MM.1S (cell line): Measurements from ENCODE around the gene BAZ1B.

Experiments used
- DNase-seq: peaks from one replicate; pipeline ENCODE4 v3.0.0-alpha.2; 2015
- H2AFZ ChIP-seq: fragments of 300-600 bp; sonication (generic); 2 replicates; pipeline ENCODE4 v1.6.0; 2016; ENCODE audit warnings: antibody characterized with exemption, low read length
- H3F3A ChIP-seq: fragments of 300-600 bp; sonication (generic); 2 replicates; pipeline ENCODE4 v1.6.1; 2016; ENCODE audit warnings: mild to moderate bottlenecking, antibody characterized with exemption, low read length, moderate library complexity, mixed read lengths; ENCODE audit not compliant: insufficient read depth
- H3K27ac ChIP-seq: fragments of 300-600 bp; sonication (generic); 2 replicates; pipeline ENCODE4 v1.5.1; 2016; ENCODE audit warnings: mild to moderate bottlenecking, low read length
- H3K27me3 ChIP-seq: fragments of 300-600 bp; sonication (generic); replicated peaks from 2 replicates; pipeline ENCODE4 v1.6.0; 2016; ENCODE audit warnings: low read length; ENCODE audit not compliant: insufficient read depth
- H3K36me3 ChIP-seq: fragments of 300-600 bp; sonication (generic); replicated peaks from 2 replicates; pipeline ENCODE4 v1.6.1; 2016; ENCODE audit warnings: mild to moderate bottlenecking, low read length, mixed read lengths; ENCODE audit not compliant: insufficient read depth
- H3K4me1 ChIP-seq: fragments of 300-600 bp; sonication (generic); 2 replicates; pipeline ENCODE4 v1.6.1; 2016; ENCODE audit warnings: low read length, mixed read lengths
- H3K4me2 ChIP-seq: fragments of 300-600 bp; sonication (generic); 2 replicates; pipeline ENCODE4 v1.6.0; 2016; ENCODE audit warnings: low read depth, low read length
- H3K4me3 ChIP-seq: fragments of 300-600 bp; sonication (generic); 2 replicates; pipeline ENCODE4 v1.5.1; 2016; ENCODE audit warnings: low read length, mixed read lengths
- H3K79me2 ChIP-seq: fragments of 300-600 bp; sonication (generic); 2 replicates; pipeline ENCODE4 v1.6.1; 2016; ENCODE audit warnings: mixed run types, low read length, mixed read lengths
- H3K9ac ChIP-seq: fragments of 300-600 bp; sonication (generic); 2 replicates; pipeline ENCODE4 v1.6.1; 2016; ENCODE audit warnings: low read length, mixed read lengths
- H3K9me2 ChIP-seq: fragments of 300-600 bp; sonication (generic); replicated peaks from 2 replicates; pipeline ENCODE4 v1.6.1; 2016; ENCODE audit warnings: mild to moderate bottlenecking, low read length, mixed read lengths; ENCODE audit not compliant: insufficient read depth
- H3K9me3 ChIP-seq: fragments of 300-600 bp; sonication (generic); replicated peaks from 2 replicates; pipeline ENCODE4 v1.6.1; 2016; ENCODE audit warnings: mild to moderate bottlenecking, low read length, mixed read lengths; ENCODE audit not compliant: insufficient read depth
- H4K20me1 ChIP-seq: fragments of 300-600 bp; sonication (generic); 2 replicates; pipeline ENCODE4 v1.6.1; 2016; ENCODE audit warnings: mild to moderate bottlenecking, low read length, moderate library complexity, mixed read lengths; ENCODE audit not compliant: insufficient read depth
- CTCF ChIP-seq: fragments of 300-600 bp; sonication (generic); IDR thresholded peaks from 2 replicates; pipeline ENCODE4 v1.5.1; 2016; ENCODE audit warnings: antibody characterized with exemption, low read length, mixed read lengths
- EZH2 ChIP-seq: fragments of 300-600 bp; sonication (generic); optimal IDR thresholded peaks from 2 replicates; pipeline ENCODE3; 2017; ENCODE audit warnings: low read depth, mild to moderate bottlenecking, antibody characterized with exemption, low read length, mixed read lengths
- EZH2phosphoT487 ChIP-seq: fragments of 300-600 bp; sonication (generic); IDR thresholded peaks from 2 replicates; pipeline ENCODE4 v1.6.1; 2018; ENCODE audit warnings: antibody characterized with exemption, low read length

BAZ1B gene

GRCh38 chr7:73565675-73566340 is 43.7 kb upstream of the BAZ1B start:
- no peaks in the 10 kb centered on the region for H3K79me2 ChIP-seq
- peaks cover 14% of the 10 kb centered on the region; the same call in 1 of the 2 replicates for H3F3A ChIP-seq
- peak overlapping the region; percentile 67 for H2AFZ ChIP-seq
- H3K4me1 ChIP-seq, result 0 out of 2 replicates have a peak, but pooled peaks cover 7% of the 10 kb centered on the region
- no peaks in the 10 kb centered on the region for H3K9me3 ChIP-seq
- peak overlapping the region; percentile 34; the same call in 1 of the 2 replicates for H3K9ac ChIP-seq
- H3K9me2 ChIP-seq, result no peaks in the 10 kb centered on the region
- peak; percentile 39 for DNase-seq
- no peaks in the 10 kb centered on the region for H4K20me1 ChIP-seq
- peak overlapping the region; percentile 61 for H3K4me3 ChIP-seq
- no peaks in the 10 kb centered on the region for H3K36me3 ChIP-seq
- no peaks in the 10 kb centered on the region for H3K27me3 ChIP-seq
- peak overlapping the region; percentile 74 for H3K4me2 ChIP-seq
- H3K27ac ChIP-seq, result no peak overlapping the region; the same call in 1 of the 2 replicates
- TF ChIP-seq EZH2 (no peak), CTCF (no peak), EZH2phosphoT487 (no peak)

GRCh38 chr7:73560109-73560835 is 38.2 kb upstream of the BAZ1B start:
- H3K9me2 ChIP-seq, result no peaks in the 10 kb centered on the region
- no peak overlapping the region for H3K4me2 ChIP-seq
- H3K36me3 ChIP-seq, result peaks cover 3% of the 10 kb centered on the region; the same call in 1 of the 2 replicates
- no peaks in the 10 kb centered on the region for H4K20me1 ChIP-seq
- H3K9ac ChIP-seq, result no peak overlapping the region
- DNase-seq, result peak; percentile 42
- TF ChIP-seq CTCF (no peak), EZH2 (no peak), EZH2phosphoT487 (no peak)
- peaks cover 24% of the 10 kb centered on the region for H3F3A ChIP-seq
- H2AFZ ChIP-seq, result peak overlapping the region; percentile 29
- H3K9me3 ChIP-seq, result no peaks in the 10 kb centered on the region
- H3K79me2 ChIP-seq, result peaks cover 17% of the 10 kb centered on the region
- H3K4me1 ChIP-seq, result peaks cover 17% of the 10 kb centered on the region
- no peak overlapping the region for H3K27ac ChIP-seq
- no peaks in the 10 kb centered on the region for H3K27me3 ChIP-seq
- no peak overlapping the region for H3K4me3 ChIP-seq

- H4K20me1 ChIP-seq, result no peaks in the 10 kb centered on the region
- peak within 1 kb of the TSS; percentile 99 for H3K9ac ChIP-seq
- DNase-seq, result peak; percentile 88
- peak within 1 kb of the TSS; percentile 82 for H3K4me2 ChIP-seq
- peaks cover 17% of the 10 kb centered on the region for H3K4me1 ChIP-seq
- H3K9me3 ChIP-seq, result no peaks in the 10 kb centered on the region
- peaks cover 3% of the 10 kb centered on the region; the same call in 1 of the 2 replicates for H3K36me3 ChIP-seq
- peak within 1 kb of the TSS; percentile 92 for H3K4me3 ChIP-seq
- peaks cover 44% of the 10 kb centered on the region for H3K79me2 ChIP-seq
- H3K27me3 ChIP-seq, result no peaks in the 10 kb centered on the region
- H3K27ac ChIP-seq, result peak within 1 kb of the TSS; percentile 96
- no peak for TF ChIP-seq EZH2
- no peak for TF ChIP-seq CTCF
- TF ChIP-seq EZH2phosphoT487, result no peak
- H3K9me2 ChIP-seq, result no peaks in the 10 kb centered on the region
- peak within 1 kb of the TSS; percentile 88 for H2AFZ ChIP-seq
- H3F3A ChIP-seq, result peaks cover 24% of the 10 kb centered on the region
These were observed 35.5 kb upstream of the BAZ1B start, which contains the start of gene BCL7B for GRCh38 chr7:73557397-73558257. Gene BCL7B (minus strand): TSS chr7:73557690. CDS start chr7:73557578, 112 bp downstream.
